Measurements from ENCODE around the gene UCP2. TPM values are rescaled to one million over a fixed set of nuclear protein-coding genes. Genes with fewer than 3 reads are reported as not detected.

The UCP2 gene
- total RNA-seq, 2 experiments from 2014 or later = 145 to 358 TPM

GRCh38 chr11:74019860-74020259 lies 37.2 kb upstream of the UCP2 start:
- no TSS peak for BruUV-seq (replicated peaks)
- no peaks in the 10 kb centered on the region for H3K9me2 ChIP-seq (ENCODE audit: insufficient read depth, low read length)
- peaks cover 21% of the 10 kb centered on the region for H3K4me1 ChIP-seq (ENCODE audit: insufficient read depth, low read length, poor library complexity, severe bottlenecking)
- intact Hi-C loops (cut with micrococcal nuclease; ENCODE audit: unreplicated experiment) = no loop called here
- no peaks in the 10 kb centered on the region for H4K20me1 ChIP-seq (ENCODE audit: insufficient read depth, low read length)
- CTCF ChIA-PET (ENCODE audit: unreplicated experiment) = no interaction called here
- no peak overlapping the region for H3K4me3 ChIP-seq (ENCODE audit: low read depth, low read length, poor library complexity, severe bottlenecking)
- no peak overlapping the region for H2AFZ ChIP-seq (ENCODE audit: low read length)
- H3K27ac ChIP-seq (ENCODE audit: low read depth, low read length, poor library complexity, severe bottlenecking) = no peak overlapping the region
- POLR2A ChIA-PET = interaction anchor here (0.5 to 1.1 kb wide), 2 partner anchors 39 to 176 kb away, joined by 3 to 4 read pairs; no protein-coding TSS in a partner anchor
- TF ChIP-seq, protein P1, sequence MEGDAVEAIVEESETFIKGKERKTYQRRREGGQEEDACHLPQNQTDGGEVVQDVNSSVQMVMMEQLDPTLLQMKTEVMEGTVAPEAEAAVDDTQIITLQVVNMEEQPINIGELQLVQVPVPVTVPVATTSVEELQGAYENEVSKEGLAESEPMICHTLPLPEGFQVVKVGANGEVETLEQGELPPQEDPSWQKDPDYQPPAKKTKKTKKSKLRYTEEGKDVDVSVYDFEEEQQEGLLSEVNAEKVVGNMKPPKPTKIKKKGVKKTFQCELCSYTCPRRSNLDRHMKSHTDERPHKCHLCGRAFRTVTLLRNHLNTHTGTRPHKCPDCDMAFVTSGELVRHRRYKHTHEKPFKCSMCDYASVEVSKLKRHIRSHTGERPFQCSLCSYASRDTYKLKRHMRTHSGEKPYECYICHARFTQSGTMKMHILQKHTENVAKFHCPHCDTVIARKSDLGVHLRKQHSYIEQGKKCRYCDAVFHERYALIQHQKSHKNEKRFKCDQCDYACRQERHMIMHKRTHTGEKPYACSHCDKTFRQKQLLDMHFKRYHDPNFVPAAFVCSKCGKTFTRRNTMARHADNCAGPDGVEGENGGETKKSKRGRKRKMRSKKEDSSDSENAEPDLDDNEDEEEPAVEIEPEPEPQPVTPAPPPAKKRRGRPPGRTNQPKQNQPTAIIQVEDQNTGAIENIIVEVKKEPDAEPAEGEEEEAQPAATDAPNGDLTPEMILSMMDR (conservative IDR thresholded peaks at IDR 0.05; ENCODE audit: low read length) = no peak
- TF ChIP-seq EZH2phosphoT487 (IDR thresholded peaks at IDR 0.05; ENCODE audit: borderline replicate concordance, low read depth, low read length) = no peak
- DNase-seq (ENCODE audit: low spot score) = no peak
- H3K79me2 ChIP-seq (ENCODE audit: insufficient read depth, low read depth, low read length) = no peaks in the 10 kb centered on the region
- H3K4me2 ChIP-seq (ENCODE audit: low read length) = no peak overlapping the region; the same call in 1 of the 2 replicates
- H3K9me3 ChIP-seq (ENCODE audit: low read length) = no peaks in the 10 kb centered on the region
- H3K36me3 ChIP-seq (ENCODE audit: insufficient read depth, low read length) = no peaks in the 10 kb centered on the region

- ChIA-PET CTCF (ENCODE audit: unreplicated experiment) (no interaction called here), POLR2A (interaction anchor here (0.6 kb wide), 1 partner anchor 1731 kb away, joined by 3 read pairs; no protein-coding TSS in a partner anchor)
- no peak for TF ChIP-seq EZH2phosphoT487 (IDR thresholded peaks at IDR 0.05; ENCODE audit: borderline replicate concordance, low read depth, low read length)
- TF ChIP-seq, protein P1 (conservative IDR thresholded peaks at IDR 0.05; ENCODE audit: low read length) = no peak
- no peaks in the 10 kb centered on the region for H3K36me3 ChIP-seq (ENCODE audit: insufficient read depth, low read length)
- H3K79me2 ChIP-seq (ENCODE audit: insufficient read depth, low read depth, low read length) = no peaks in the 10 kb centered on the region
- H3K9me3 ChIP-seq (ENCODE audit: low read length) = no peaks in the 10 kb centered on the region
- H3K4me2 ChIP-seq (ENCODE audit: low read length) = no peak overlapping the region
- H3K4me1 ChIP-seq (ENCODE audit: insufficient read depth, low read length, poor library complexity, severe bottlenecking) = peaks cover 23% of the 10 kb centered on the region
- DNase-seq (ENCODE audit: low spot score) = no peak
- H2AFZ ChIP-seq (ENCODE audit: low read length) = no peak overlapping the region
- no TSS peak for BruUV-seq (replicated peaks)
- intact Hi-C loops (cut with micrococcal nuclease; ENCODE audit: unreplicated experiment) = no loop called here
- no peak overlapping the region for H3K27ac ChIP-seq (ENCODE audit: low read depth, low read length, poor library complexity, severe bottlenecking)
- H4K20me1 ChIP-seq (ENCODE audit: insufficient read depth, low read length) = no peaks in the 10 kb centered on the region
- no peaks in the 10 kb centered on the region for H3K9me2 ChIP-seq (ENCODE audit: insufficient read depth, low read length)
- H3K4me3 ChIP-seq (ENCODE audit: low read depth, low read length, poor library complexity, severe bottlenecking) = no peak overlapping the region
Observed at GRCh38 chr11:74019104-74019738, 36.6 kb upstream of the UCP2 start.

- POLR2A ChIA-PET = interaction anchor here (0.6 kb wide), 1 partner anchor 70 kb away, joined by 3 read pairs; no protein-coding TSS in a partner anchor
- no peaks in the 10 kb centered on the region for H3K9me2 ChIP-seq (ENCODE audit: insufficient read depth, low read length)
- TF ChIP-seq EZH2phosphoT487 (IDR thresholded peaks at IDR 0.05; ENCODE audit: borderline replicate concordance, low read depth, low read length) = no peak
- TF ChIP-seq, protein P1 (conservative IDR thresholded peaks at IDR 0.05; ENCODE audit: low read length) = no peak
- H3K9me3 ChIP-seq (ENCODE audit: low read length) = no peaks in the 10 kb centered on the region
- peaks cover 23% of the 10 kb centered on the region for H3K4me1 ChIP-seq (ENCODE audit: insufficient read depth, low read length, poor library complexity, severe bottlenecking)
- CTCF ChIA-PET (ENCODE audit: unreplicated experiment) = no interaction called here
- intact Hi-C loops (cut with micrococcal nuclease; ENCODE audit: unreplicated experiment) = no loop called here
- no peaks in the 10 kb centered on the region for H4K20me1 ChIP-seq (ENCODE audit: insufficient read depth, low read length)
- BruUV-seq (replicated peaks) = no TSS peak
- no peak overlapping the region for H3K27ac ChIP-seq (ENCODE audit: low read depth, low read length, poor library complexity, severe bottlenecking)
- DNase-seq (ENCODE audit: low spot score) = no peak
- H3K36me3 ChIP-seq (ENCODE audit: insufficient read depth, low read length) = no peaks in the 10 kb centered on the region
- H2AFZ ChIP-seq (ENCODE audit: low read length) = no peak overlapping the region
- H3K79me2 ChIP-seq (ENCODE audit: insufficient read depth, low read depth, low read length) = no peaks in the 10 kb centered on the region
- H3K4me2 ChIP-seq (ENCODE audit: low read length) = no peak overlapping the region
- H3K4me3 ChIP-seq (ENCODE audit: low read depth, low read length, poor library complexity, severe bottlenecking) = no peak overlapping the region
Observed at GRCh38 chr11:74018331-74019005, 35.8 kb upstream of the UCP2 start.
